ENCODE data around the gene EMX1. TPM values are rescaled to one million over a fixed set of nuclear protein-coding genes. Genes with fewer than 3 reads are reported as not detected.

EMX1 gene
- total RNA-seq, 4 donors from 2014 or later = 1.1 to 10.0 (median 3.4) TPM; not detected in 1

DNA sequence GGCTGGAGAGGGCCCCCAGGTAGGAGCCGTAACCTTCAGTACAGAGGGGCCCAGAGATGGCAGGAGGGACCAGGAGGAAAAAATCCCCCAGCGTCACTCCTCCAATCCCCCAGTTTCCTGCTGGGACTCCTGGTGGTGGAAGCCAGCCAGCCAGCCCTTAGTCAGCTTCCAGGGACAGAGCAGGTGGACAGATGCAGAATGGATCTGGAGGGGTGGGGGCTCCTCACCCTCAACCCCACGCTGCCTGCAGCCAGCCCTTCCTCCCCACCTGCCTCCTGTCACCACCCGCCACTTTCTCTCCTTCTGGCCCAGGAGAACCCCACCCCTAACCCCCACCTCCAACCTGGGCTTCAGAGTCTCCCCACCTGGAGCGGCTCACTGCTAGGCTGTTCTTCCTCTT is 21.1 kb downstream of the EMX1 start:
- TF ChIP-seq, protein P1, sequence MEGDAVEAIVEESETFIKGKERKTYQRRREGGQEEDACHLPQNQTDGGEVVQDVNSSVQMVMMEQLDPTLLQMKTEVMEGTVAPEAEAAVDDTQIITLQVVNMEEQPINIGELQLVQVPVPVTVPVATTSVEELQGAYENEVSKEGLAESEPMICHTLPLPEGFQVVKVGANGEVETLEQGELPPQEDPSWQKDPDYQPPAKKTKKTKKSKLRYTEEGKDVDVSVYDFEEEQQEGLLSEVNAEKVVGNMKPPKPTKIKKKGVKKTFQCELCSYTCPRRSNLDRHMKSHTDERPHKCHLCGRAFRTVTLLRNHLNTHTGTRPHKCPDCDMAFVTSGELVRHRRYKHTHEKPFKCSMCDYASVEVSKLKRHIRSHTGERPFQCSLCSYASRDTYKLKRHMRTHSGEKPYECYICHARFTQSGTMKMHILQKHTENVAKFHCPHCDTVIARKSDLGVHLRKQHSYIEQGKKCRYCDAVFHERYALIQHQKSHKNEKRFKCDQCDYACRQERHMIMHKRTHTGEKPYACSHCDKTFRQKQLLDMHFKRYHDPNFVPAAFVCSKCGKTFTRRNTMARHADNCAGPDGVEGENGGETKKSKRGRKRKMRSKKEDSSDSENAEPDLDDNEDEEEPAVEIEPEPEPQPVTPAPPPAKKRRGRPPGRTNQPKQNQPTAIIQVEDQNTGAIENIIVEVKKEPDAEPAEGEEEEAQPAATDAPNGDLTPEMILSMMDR (IDR thresholded peaks at IDR 0.05) = no peak
- TF ChIP-seq POLR2A (IDR thresholded peaks at IDR 0.05) = no peak
- no peak for DNase-seq
- no peaks in the 10 kb centered on the region for H3K9me3 ChIP-seq
- no peaks in the 10 kb centered on the region for H3K36me3 ChIP-seq
- no peaks in the 10 kb centered on the region for H3K27me3 ChIP-seq
- H3K4me1 ChIP-seq = peaks cover 0 to 6% (median 2%) of the 10 kb centered on the region in 4 donors
- H3K27ac ChIP-seq = no peak overlapping the region
- no peak overlapping the region for H3K4me3 ChIP-seq

DNA sequence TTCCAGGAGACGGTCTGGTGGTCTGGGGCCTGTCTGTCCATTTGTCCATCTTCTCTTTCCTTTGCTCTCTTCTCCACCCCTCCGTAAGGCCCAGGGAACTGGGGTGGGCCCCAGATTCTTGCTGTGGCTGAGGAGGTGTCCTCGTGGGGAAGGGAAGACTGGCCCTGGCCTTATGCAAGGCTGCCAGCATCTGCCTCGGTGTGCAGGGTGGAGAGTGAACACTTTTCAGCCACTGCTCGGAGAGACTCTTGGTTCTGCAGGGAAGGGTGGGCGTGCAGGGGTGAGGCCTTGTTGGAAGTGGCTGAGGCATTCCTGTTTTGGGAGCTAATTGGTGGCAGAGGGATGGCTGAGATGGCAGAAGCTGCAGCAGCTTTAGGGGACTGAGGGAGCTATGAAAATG is 23.0 kb downstream of the EMX1 start:
- H3K4me3 ChIP-seq = no peak overlapping the region
- no peaks in the 10 kb centered on the region for H3K27me3 ChIP-seq
- H3K9me3 ChIP-seq = no peaks in the 10 kb centered on the region
- H3K27ac ChIP-seq = no peak overlapping the region
- TF ChIP-seq, protein P1 (IDR thresholded peaks at IDR 0.05) = no peak
- TF ChIP-seq POLR2A (IDR thresholded peaks at IDR 0.05) = no peak
- no peaks in the 10 kb centered on the region for H3K4me1 ChIP-seq
- no peak for DNase-seq
- H3K36me3 ChIP-seq = no peaks in the 10 kb centered on the region

DNA sequence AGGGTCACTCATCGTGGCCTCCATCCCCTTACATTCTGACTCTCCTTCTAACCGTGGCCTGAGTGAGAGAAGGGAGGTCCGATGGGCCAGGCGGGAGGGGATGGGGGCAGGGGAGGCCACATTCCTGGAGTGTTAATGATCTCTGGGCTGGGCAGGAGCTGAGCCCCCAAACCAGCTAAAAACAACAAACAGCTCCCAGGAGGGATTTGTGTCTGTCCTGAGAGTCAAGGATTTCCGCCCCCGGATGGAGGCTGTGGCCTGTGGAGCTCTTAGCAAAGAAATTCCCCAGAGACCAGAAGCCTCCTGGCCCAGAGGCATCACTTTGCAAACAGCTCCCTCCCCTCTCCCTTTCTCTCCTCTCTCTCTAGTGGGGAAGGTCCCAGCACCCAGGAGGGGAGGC is 23.5 kb downstream of the EMX1 start:
- Histone ChIP-seq H3K9me3 (no peaks in the 10 kb centered on the region), H3K27ac (no peak overlapping the region), H3K4me3 (no peak overlapping the region), H3K4me1 (no peaks in the 10 kb centered on the region), H3K36me3 (no peaks in the 10 kb centered on the region), H3K27me3 (no peaks in the 10 kb centered on the region)
- DNase-seq = no peak
- TF ChIP-seq, protein P1 (IDR thresholded peaks at IDR 0.05) = no peak
- TF ChIP-seq POLR2A (IDR thresholded peaks at IDR 0.05) = no peak

DNA sequence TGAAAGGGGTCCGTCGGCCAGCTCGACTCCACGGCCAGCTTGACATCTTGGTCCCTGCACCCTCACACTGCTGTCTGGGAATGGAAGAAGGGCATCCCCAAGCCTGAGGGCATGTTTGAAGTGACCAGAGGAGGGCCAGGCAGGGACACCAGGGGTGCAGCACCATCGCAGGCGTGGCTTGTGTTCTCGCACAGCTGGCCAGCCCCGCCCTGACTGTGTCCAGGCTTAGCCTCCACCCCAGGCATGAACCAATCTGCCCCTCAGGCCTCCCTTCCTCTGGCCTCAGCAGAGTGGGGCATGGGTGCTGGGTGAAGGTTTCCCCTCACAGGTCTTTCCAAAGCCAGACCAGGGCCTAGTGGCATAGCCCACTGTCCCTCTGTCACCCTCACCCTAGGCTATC is 25.0 kb downstream of the EMX1 start:
- no peak for DNase-seq
- Histone ChIP-seq H3K4me3 (no peak overlapping the region), H3K9me3 (no peaks in the 10 kb centered on the region), H3K36me3 (no peaks in the 10 kb centered on the region), H3K27me3 (no peaks in the 10 kb centered on the region), H3K4me1 (no peaks in the 10 kb centered on the region), H3K27ac (no peak overlapping the region)
- TF ChIP-seq, protein P1 (IDR thresholded peaks at IDR 0.05) = no peak
- TF ChIP-seq POLR2A (IDR thresholded peaks at IDR 0.05) = no peak

GRCh38 chr2:72942881-72943418 is 25.6 kb downstream of the EMX1 start:
- no peak for TF ChIP-seq POLR2A (IDR thresholded peaks at IDR 0.05)
- TF ChIP-seq, protein P1 (IDR thresholded peaks at IDR 0.05) = no peak
- Histone ChIP-seq H3K27ac (no peak overlapping the region), H3K36me3 (no peaks in the 10 kb centered on the region), H3K4me1 (no peaks in the 10 kb centered on the region), H3K9me3 (no peaks in the 10 kb centered on the region), H3K4me3 (no peak overlapping the region), H3K27me3 (no peaks in the 10 kb centered on the region)
- no peak for DNase-seq

Measured in Peyer's patch (tissue), 4 donors.